Measurements from ENCODE around the gene AAGAB.
"Not testable (repeated sequence)": the region's sequence is repeated elsewhere in the genome, so short reads cannot be mapped to it uniquely, and the experiment has no call there.

Gene AAGAB

DNA sequence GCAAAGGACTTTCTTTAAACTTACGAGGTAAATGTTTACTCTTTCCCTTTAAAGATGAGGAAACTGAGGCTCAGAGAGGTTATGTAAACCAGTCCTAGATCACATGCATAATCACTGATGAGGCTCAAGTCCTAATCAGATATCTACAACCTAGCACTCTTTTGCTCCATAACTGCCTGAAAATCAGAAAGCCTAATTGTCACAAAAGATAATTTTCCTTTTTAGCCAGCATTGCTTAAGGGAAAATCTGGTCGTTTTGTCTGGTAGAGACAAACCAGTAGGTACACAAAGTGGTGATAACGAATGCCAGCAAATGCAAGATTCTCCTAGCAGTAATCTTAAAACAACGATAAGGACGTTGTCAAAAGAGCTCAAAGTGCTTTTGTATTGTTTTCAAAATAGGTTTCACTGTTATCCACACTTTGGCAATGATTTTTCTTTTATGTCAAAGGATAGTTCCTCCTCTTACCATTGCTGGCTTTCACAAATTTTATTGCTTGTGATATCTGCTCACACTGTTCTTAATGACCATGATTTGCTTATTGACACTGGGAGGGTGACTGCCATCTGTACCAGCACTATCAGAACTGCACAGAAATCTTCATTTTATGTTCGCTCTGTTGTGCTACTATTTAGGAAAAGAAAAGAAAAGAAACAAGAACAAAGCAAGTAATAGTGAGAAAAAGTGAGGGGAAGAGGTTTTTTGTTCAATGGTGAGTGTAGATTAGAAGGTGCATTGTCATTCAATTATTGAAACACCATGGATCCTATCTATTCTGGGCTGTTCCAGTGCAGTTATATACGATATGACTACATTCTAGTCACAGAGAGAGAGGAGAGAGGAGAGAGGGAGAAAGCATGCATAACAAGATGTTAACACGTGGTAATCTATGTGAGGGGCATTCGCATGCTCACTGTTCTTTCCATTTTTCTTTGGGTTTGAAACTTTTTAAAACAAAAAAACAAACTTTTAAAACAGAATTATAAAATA, 13.8 kb upstream of the AAGAB start:
- TF ChIP-seq JUND (IDR thresholded peaks at IDR 0.05; ENCODE audit: low read depth): no peak
- DNase-seq (ENCODE audit: low read depth in 1 of 2, low spot score in 1 of 2): no peak
- in situ Hi-C loops (cut with HindIII; ENCODE audit: low pct_unique_long_range_greater_than_20kb, low sequenced_read_pairs): no loop called here

DNA sequence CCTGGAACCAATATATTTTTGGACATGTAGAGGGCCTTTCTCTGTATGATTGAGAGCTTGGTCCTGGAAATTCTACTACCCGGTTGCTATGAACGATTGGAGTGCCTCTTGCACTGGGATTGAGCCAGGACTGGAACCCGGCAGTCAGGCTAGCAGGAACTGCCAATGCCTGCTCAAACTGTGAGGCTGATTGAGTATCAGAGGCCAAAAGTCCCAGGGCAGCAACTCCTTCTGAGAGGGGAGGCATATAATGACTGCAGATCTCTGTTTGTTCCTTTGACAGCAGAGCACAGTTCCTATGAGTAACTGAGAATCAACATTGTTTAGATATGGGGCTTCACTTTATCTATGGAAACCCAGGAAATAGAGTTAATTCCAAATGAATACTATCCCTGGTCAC, 13.0 kb upstream of the AAGAB start:
- in situ Hi-C loops (cut with HindIII; ENCODE audit: low pct_unique_long_range_greater_than_20kb, low sequenced_read_pairs): no loop called here
- DNase-seq (ENCODE audit: low read depth in 1 of 2, low spot score in 1 of 2): no peak

DNA sequence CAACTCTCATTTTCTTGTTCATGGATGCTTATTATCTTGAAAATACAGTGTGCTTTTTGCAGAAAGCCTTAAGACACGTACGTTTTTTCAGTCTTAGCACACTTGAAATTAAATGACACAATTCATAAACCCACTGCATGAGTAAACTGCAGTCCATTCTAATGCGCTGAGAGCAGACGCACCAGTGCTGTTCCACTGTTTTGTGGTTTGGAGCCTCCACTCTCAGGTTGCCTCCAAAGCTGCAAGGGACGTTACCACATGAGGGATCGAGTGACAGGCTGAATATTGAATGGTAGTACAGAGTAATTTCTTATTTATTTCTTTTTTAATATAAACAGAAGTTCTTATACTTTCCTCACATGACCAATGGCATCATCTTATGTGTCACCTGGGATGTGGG, 12.4 kb upstream of the AAGAB start:
- no peak for TF ChIP-seq JUND (IDR thresholded peaks at IDR 0.05; ENCODE audit: low read depth)
- in situ Hi-C loops (cut with HindIII; ENCODE audit: low pct_unique_long_range_greater_than_20kb, low sequenced_read_pairs): no loop called here
- no peak for DNase-seq (ENCODE audit: low read depth in 1 of 2, low spot score in 1 of 2)

More for the DNA sequence above, 13.0 kb upstream of the AAGAB start:
- TF ChIP-seq JUND (IDR thresholded peaks at IDR 0.05; ENCODE audit: low read depth): no peak

DNA sequence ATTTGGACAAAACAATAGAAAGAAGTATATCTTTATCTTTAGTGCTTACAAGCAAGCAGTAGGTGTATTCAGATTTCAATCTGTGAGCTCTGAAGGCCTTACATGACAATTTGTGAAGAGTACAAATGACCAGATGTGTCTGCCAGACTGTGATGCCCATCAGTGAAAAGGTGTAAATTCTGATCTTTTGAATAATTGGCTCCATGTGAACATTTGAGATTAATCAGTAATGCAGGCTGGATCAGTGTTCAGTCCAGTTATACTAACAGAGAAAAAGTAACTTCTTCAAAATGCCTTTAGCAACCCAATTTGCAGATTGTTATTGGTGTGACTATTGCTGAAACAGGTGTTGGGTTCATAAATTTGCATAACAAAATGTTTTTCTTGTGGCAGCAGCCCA, 5.3 kb upstream of the AAGAB start:
- TF ChIP-seq JUND (IDR thresholded peaks at IDR 0.05; ENCODE audit: low read depth): no peak
- in situ Hi-C loops (cut with HindIII; ENCODE audit: low pct_unique_long_range_greater_than_20kb, low sequenced_read_pairs): no loop called here
- no peak for DNase-seq (ENCODE audit: low read depth in 1 of 2, low spot score in 1 of 2)

DNA sequence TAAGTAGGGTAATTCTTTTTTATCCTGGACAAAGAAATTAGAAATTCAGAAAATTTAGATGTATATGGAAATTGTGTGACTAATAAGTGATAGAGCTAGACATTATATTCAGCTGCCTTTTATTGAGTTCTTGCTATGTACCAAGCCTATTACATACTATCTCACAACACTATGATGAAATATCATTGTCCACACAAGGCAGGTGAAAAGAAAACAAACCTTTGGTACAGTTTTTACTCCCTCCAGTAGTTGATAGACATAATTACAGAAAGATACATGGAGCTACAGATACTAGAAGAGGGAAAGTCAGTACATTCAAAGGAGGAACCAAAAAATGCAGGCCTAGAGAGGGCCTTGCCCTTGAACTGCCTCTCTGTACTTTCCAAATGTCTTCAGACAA, 4.9 kb upstream of the AAGAB start:
- no peak for DNase-seq (ENCODE audit: low read depth in 1 of 2, low spot score in 1 of 2)
- no peak for TF ChIP-seq JUND (IDR thresholded peaks at IDR 0.05; ENCODE audit: low read depth)
- in situ Hi-C loops (cut with HindIII; ENCODE audit: low pct_unique_long_range_greater_than_20kb, low sequenced_read_pairs): no loop called here

DNA sequence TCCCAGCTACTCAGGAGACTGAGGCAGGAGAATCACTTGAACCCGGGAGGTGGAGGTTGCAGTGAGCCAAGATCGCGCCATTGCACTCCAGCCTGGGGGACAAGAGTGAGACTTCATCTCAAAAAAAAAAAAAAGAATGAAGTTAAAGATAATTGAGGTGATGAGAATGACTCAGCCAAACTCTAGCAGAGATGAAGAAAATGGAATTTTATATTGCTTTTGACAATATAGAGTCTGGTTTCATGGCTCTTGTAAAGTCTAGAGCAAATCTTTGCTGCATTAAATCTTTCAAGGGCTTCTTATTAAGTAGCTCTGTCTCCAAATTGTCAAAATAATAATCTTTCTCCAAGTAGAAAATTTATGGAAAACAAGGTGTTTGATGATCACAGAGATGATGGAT, 4.0 kb upstream of the AAGAB start:
- DNase-seq (ENCODE audit: low read depth in 1 of 2, low spot score in 1 of 2); in situ Hi-C loops (cut with HindIII; ENCODE audit: low pct_unique_long_range_greater_than_20kb, low sequenced_read_pairs): not testable (repeated sequence)

DNA sequence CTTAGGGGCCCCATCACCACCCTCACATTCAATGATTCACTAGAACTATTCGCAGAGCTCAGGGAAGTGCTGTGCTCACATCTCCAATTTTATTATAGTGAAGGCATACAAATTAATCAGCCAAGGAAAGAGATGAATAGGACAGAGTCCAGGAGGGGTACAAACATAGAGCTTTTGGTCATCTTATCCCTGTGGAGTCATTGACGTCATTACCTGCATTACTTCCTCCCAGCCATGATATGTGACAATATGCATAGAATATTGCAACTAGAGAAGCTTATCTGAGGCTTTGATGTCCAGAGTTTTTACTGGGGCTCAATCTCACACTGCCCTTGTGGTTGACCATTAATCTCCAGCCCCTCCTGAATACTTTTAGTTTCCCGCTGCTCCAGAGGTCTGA, 1.6 kb upstream of the AAGAB start:
- in situ Hi-C loops (cut with HindIII; ENCODE audit: low pct_unique_long_range_greater_than_20kb, low sequenced_read_pairs): no loop called here
- no peak for DNase-seq (ENCODE audit: low read depth in 1 of 2, low spot score in 1 of 2)
- no peak for TF ChIP-seq JUND (IDR thresholded peaks at IDR 0.05; ENCODE audit: low read depth)

DNA sequence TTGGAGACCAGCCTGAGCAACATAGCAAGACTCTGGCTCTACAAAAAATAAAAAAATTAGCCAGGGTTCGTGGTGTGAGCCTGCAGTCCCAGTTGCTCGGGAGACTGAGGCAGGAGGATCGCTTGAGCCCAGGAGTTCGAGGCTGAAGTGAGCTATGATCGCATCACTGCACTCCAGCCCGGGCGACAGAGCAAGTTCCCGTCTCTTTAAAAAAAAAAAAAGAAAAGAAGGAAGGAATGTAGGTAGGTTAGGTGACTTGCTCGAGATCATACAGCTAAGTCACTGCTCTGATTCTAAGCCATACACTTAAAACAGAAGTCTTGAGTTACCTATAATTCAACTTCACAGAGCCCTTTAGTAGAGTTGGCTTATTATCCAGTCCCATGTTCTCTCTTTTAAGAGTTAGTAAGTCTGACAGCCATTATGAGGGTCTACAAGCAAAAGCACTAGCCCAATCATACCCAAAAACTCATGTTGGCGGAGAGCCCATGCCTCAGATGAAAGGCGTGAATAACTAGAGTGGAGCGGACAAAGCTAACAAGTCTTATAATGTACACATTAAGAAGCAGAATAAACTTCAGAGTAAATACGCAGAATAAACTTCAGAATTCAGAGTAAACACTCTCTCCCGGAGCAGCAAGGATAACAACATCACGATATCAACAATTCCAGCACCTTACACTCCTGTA, 768 bp downstream of the AAGAB start:
- no peak for TF ChIP-seq JUND (IDR thresholded peaks at IDR 0.05; ENCODE audit: low read depth)
- in situ Hi-C loops (cut with HindIII; ENCODE audit: low pct_unique_long_range_greater_than_20kb, low sequenced_read_pairs): no loop called here
- peak in 1 of 2 experiments; percentile 8 for DNase-seq (ENCODE audit: low read depth in 1 of 2, low spot score in 1 of 2)

DNA sequence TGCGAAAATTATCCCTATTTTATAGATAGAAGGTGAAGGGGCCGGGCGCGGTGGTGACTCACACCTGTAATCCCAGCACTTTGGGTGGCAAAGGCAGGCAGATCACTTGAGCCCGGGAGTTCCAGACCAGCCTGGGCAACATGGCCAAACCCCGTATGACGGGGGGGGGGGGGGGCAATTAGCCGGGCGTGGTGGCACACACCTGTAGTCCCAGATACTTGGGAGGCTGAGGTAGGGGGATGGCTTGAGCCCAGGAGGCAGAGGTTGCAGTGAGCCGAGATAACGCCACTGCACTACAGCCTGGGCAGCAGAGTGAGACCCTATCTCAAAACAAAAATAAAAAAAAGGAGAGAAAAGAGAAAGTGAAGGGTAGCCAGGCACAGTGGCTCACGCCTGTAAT, 1.4 kb downstream of the AAGAB start:
- DNase-seq (ENCODE audit: low read depth in 1 of 2, low spot score in 1 of 2): no peak
- no peak for TF ChIP-seq JUND (IDR thresholded peaks at IDR 0.05; ENCODE audit: low read depth)
- in situ Hi-C loops (cut with HindIII; ENCODE audit: low pct_unique_long_range_greater_than_20kb, low sequenced_read_pairs): no loop called here

DNA sequence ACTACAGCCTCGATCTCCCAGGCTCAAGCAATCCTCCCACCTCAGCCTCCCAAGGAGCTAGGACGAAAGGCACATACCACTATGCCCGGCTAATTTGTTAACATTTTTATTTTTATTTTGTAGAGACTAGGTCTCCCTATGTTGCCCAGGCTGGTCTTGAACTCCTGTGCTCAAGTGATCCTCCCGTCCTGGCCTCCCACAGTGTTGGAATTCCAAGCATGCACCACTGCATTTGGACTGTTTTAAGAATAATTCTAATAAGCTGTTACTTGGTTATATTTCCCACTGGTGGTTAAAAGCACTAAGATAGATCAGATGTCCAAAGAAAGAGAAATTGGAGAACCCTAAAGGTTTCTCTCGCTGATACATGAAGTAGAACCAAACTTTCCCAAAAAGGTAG, 3.1 kb downstream of the AAGAB start:
- no peak for TF ChIP-seq JUND (IDR thresholded peaks at IDR 0.05; ENCODE audit: low read depth)
- in situ Hi-C loops (cut with HindIII; ENCODE audit: low pct_unique_long_range_greater_than_20kb, low sequenced_read_pairs): no loop called here
- DNase-seq (ENCODE audit: low read depth in 1 of 2, low spot score in 1 of 2): no peak

DNA sequence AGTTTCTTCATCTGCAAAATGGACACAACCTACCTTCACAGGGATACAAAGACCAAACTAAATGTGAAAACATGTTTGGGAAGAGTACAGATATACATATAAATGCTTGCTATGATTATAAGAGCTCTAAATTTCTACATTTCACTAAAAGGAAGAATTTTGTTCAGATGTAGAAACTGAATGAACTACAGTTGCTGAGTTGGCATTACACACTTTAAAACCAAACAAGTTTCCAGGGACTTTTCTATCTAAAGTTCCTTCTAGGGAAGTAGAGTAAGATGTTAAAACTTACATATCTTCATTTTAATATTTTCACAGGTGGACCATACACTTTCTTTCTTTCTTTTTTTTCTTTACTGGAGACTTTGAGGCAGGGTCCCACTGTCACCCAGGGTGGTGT, 4.6 kb downstream of the AAGAB start:
- DNase-seq (ENCODE audit: low read depth in 1 of 2, low spot score in 1 of 2): no peak
- in situ Hi-C loops (cut with HindIII; ENCODE audit: low pct_unique_long_range_greater_than_20kb, low sequenced_read_pairs): no loop called here
- no peak for TF ChIP-seq JUND (IDR thresholded peaks at IDR 0.05; ENCODE audit: low read depth)

DNA sequence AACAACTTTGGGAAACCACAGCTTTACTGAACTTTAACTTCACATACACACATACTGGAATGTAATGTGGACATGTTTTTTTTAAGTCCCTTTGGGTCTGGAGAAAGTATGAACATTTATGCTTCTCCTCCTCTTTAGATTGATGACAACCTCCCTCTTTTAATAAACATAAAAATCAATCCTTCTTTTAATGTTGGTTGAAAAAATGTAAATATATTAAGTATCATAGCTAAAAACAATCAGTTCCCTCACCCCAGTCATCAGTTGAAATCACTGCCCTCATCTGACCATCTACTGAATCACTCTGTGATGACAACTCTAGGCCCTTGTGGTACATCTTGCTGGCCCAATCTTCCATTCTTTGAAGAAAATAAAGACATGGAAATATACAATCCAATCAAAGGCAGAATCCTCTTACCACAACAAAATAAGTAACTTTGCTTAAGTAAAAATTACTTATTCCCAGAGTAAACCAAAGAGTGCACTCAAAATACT, 6.4 kb downstream of the AAGAB start:
- TF ChIP-seq JUND (IDR thresholded peaks at IDR 0.05; ENCODE audit: low read depth): no peak
- in situ Hi-C loops (cut with HindIII; ENCODE audit: low pct_unique_long_range_greater_than_20kb, low sequenced_read_pairs): no loop called here
- no peak for DNase-seq (ENCODE audit: low read depth in 1 of 2, low spot score in 1 of 2)

DNA sequence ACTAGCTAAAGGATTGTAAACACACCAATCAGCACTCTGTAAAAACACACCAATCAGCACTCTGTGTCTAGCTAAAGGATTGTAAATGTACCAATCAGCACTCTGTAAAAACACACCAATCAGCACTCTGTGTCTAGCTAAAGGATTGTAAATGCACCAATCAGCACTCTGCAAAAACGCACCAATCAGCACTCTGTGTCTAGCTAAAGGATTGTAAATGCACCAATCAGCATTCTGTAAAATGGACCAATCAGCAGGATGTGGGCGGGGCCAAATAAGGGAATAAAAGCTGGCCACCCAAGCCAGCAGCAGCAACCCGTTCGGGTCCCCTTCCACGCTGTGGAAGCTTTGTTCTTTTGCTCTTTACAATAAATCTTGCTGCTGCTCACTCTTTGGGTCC, 7.9 kb downstream of the AAGAB start:
- in situ Hi-C loops (cut with HindIII; ENCODE audit: low pct_unique_long_range_greater_than_20kb, low sequenced_read_pairs); DNase-seq (ENCODE audit: low read depth in 1 of 2, low spot score in 1 of 2): not testable (repeated sequence)

All from T47D (cell line).